GM12864 (cell line): ENCODE data around the gene ELOB.

Source experiments
- DNase-seq: peaks from one replicate; pipeline ENCODE4 v3.0.0-alpha.2; 2011; ENCODE audit warnings: low read depth
- H3K4me3 ChIP-seq: 2 replicates; pipeline ENCODE4 v1.5.1; 2011; ENCODE audit warnings: mild to moderate bottlenecking, low read depth, low read length, control low read depth
- CTCF ChIP-seq: IDR thresholded peaks from 2 replicates; pipeline ENCODE4 v1.5.1; 2011; ENCODE audit warnings: low read depth, mild to moderate bottlenecking, moderate library complexity, low read length, control low read depth, inconsistent platforms; ENCODE audit errors: missing control alignments

Gene ELOB

GRCh38 chr16:2821487-2822157 is 44.5 kb upstream of the ELOB start:
- no peak for TF ChIP-seq CTCF
- DNase-seq, result no peak
- H3K4me3 ChIP-seq, result no peak overlapping the region

GRCh38 chr16:2820836-2821486 is 43.9 kb upstream of the ELOB start:
- H3K4me3 ChIP-seq, result no peak overlapping the region
- TF ChIP-seq CTCF, result no peak
- no peak for DNase-seq

GRCh38 chr16:2819939-2820835 is 43.1 kb upstream of the ELOB start:
- no peak for DNase-seq
- TF ChIP-seq CTCF, result no peak
- H3K4me3 ChIP-seq, result no peak overlapping the region

- no peak overlapping the region for H3K4me3 ChIP-seq
- TF ChIP-seq CTCF, result no peak
- no peak for DNase-seq
Observed at GRCh38 chr16:2819179-2819938, 42.3 kb upstream of the ELOB start.

GRCh38 chr16:2818272-2818876 is 41.3 kb upstream of the ELOB start:
- TF ChIP-seq CTCF, result no peak
- DNase-seq, result no peak
- H3K4me3 ChIP-seq, result no peak overlapping the region
